Duodenal mucosa (tissue), 2 donors: Measurements from ENCODE around the gene MBP.
"Not testable (repeated sequence)": the region's sequence is repeated elsewhere in the genome, so short reads cannot be mapped to it uniquely, and the experiment has no call there.

Experiments used
- H3K27ac ChIP-seq: one replicate; pipeline ENCODE4 v1.7.0; 2013; ENCODE audit warnings: low read depth, low read length
- H3K27me3 ChIP-seq, 2 donors: one replicate each; pipeline ENCODE4 v1.7.0; 2013; ENCODE audit warnings: low read length in 2 of 2, control low read depth in 1 of 2; ENCODE audit not compliant: insufficient read depth in 2 of 2, control insufficient read depth in 1 of 2
- H3K36me3 ChIP-seq, 2 donors: one replicate each; pipeline ENCODE4 v1.7.0; 2013; ENCODE audit warnings: low read length in 2 of 2, control low read depth in 1 of 2; ENCODE audit not compliant: insufficient read depth in 2 of 2, control insufficient read depth in 1 of 2
- H3K4me1 ChIP-seq, 2 donors: one replicate each; pipeline ENCODE4 v1.7.0; 2013; ENCODE audit warnings: low read length in 2 of 2, control low read depth in 1 of 2; ENCODE audit not compliant: insufficient read depth in 2 of 2, control insufficient read depth in 1 of 2
- H3K4me3 ChIP-seq, 2 donors: one replicate each; pipeline ENCODE4 v1.7.0; 2013; ENCODE audit warnings: low read length in 2 of 2, low read depth in 1 of 2
- H3K9ac ChIP-seq, 2 donors: one replicate each; pipeline ENCODE4 v1.7.0; 2013; ENCODE audit warnings: low read length in 2 of 2, low read depth in 1 of 2
- H3K9me3 ChIP-seq, 2 donors: one replicate each; pipeline ENCODE4 v1.7.0; 2013; ENCODE audit warnings: low read length in 2 of 2, control low read depth in 1 of 2; ENCODE audit not compliant: control insufficient read depth in 1 of 2

MBP gene

GRCh38 chr18:76955524-76956170 lies 176.9 kb downstream of the MBP start:
- Histone ChIP-seq H3K9me3 (no peaks in the 10 kb centered on the region), H3K36me3 (peaks cover 0 to 53% of the 10 kb centered on the region in 2 donors), H3K4me3 (no peak overlapping the region), H3K9ac (peak overlapping the region in 1 of 2 donors; percentile 10), H3K27me3 (no peaks in the 10 kb centered on the region), H3K4me1 (peaks cover 16 to 19% of the 10 kb centered on the region in 2 donors), H3K27ac (no peak overlapping the region)

DNA sequence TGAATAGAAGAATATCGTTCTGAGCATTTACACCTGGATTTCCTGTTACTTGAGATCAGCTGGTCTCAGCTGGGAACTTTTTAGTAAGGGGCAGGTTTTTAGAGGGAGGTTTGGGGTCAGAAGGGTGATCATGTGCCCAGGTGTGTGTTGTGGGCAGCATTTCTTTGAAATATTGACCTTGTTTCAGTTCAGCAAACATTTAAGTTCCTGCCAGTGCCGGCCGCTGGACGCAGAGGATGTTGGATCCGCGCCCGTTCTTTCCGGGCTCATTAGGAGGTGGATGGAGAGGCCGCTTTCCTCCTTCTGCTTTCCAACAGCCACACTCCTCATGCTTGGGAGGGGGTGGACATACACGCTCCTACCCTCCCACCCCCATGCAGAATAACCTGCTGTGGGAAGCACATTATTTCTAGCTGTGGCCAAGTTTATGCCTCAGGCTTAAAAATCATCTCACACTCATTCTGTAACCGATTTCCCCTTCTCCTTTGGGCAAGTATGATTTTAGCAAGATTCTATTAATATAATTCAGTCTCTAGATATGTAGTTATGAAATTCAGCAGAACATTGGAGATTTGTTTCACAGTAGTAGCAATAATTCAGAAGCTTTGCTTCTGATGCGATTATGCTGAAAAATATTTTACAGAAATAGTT lies 178.9 kb downstream of the MBP start:
- no peak overlapping the region for H3K27ac ChIP-seq
- H3K36me3 ChIP-seq, result peaks cover 2 to 51% of the 10 kb centered on the region in 2 donors
- H3K4me3 ChIP-seq, result no peak overlapping the region
- no peaks in the 10 kb centered on the region for H3K27me3 ChIP-seq
- no peak overlapping the region for H3K9ac ChIP-seq
- peaks cover 11 to 17% of the 10 kb centered on the region in 2 donors for H3K4me1 ChIP-seq
- no peaks in the 10 kb centered on the region for H3K9me3 ChIP-seq

- Histone ChIP-seq H3K4me1 (peaks cover 10 to 15% of the 10 kb centered on the region in 2 donors), H3K9me3 (no peaks in the 10 kb centered on the region), H3K4me3 (no peak overlapping the region), H3K27ac (no peak overlapping the region), H3K9ac (no peak overlapping the region), H3K36me3 (peaks cover 7 to 50% of the 10 kb centered on the region in 2 donors), H3K27me3 (no peaks in the 10 kb centered on the region)
Observed at GRCh38 chr18:76953156-76953555, 179.4 kb downstream of the MBP start.

DNA sequence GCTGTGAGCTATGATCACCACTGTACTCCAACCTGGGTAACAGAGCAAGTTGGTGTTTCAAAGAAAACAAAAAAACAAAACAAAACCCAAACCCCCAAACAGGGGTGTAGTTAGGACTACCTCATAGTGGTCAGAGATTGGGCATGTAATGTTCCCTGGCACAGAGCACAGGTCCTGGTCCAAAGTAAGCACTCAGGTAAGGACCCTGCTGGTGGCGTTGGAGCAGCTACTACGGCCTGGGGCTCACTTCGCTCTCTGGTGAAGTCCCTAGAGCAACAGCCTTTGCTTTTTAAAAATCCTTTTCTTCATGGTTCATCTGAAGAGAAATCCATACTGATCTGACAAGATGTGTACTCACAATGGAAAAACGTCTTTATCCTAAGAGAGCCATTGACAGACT lies 179.8 kb downstream of the MBP start:
- H3K9me3 ChIP-seq, result no peaks in the 10 kb centered on the region
- peaks cover 10 to 15% of the 10 kb centered on the region in 2 donors for H3K4me1 ChIP-seq
- no peak overlapping the region for H3K27ac ChIP-seq
- H3K27me3 ChIP-seq, result no peaks in the 10 kb centered on the region
- no peak overlapping the region for H3K4me3 ChIP-seq
- H3K9ac ChIP-seq, result no peak overlapping the region
- peaks cover 7 to 46% of the 10 kb centered on the region in 2 donors for H3K36me3 ChIP-seq

DNA sequence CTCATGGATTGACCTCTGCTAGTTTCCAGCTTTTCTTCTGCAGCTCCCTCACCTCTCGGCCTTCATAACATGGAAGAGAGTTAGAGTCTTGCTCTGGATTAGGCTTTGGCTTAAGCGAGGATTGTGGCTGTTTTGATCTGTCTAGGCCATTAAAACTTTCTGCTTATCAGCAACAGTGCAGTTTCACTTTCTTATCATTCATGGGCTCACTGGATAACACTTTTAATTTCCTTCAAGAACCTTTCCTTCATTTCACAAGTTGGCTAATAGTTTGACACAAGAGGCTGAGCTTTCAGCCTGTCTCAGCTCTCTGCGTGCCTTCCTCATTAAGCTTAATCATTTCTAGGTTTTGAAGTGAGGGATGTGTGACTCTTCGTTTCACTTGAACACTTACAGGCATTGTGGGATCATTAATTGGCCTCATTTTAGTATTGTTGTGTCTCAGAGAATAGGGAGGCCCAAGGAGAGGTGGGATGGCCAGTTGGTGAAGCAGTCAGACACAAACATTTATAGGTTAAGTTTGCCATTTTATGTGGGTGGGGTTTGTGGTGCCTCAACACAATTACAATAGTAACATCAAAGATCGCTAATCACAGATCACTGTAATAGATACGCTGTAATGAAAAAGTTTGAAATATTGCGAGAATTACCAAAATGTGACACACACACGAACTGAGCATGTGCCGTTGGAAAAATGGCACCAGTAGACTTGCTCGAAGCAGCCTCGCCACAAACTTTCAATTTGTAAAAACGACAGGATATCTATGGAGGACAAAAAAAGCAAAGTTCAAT lies 180.9 kb downstream of the MBP start:
- no peak overlapping the region for H3K27ac ChIP-seq
- peaks cover 5 to 15% of the 10 kb centered on the region in 2 donors for H3K4me1 ChIP-seq
- no peaks in the 10 kb centered on the region for H3K9me3 ChIP-seq
- H3K27me3 ChIP-seq, result no peaks in the 10 kb centered on the region
- H3K4me3 ChIP-seq, result no peak overlapping the region
- peaks cover 7 to 46% of the 10 kb centered on the region in 2 donors for H3K36me3 ChIP-seq
- H3K9ac ChIP-seq, result no peak overlapping the region

DNA sequence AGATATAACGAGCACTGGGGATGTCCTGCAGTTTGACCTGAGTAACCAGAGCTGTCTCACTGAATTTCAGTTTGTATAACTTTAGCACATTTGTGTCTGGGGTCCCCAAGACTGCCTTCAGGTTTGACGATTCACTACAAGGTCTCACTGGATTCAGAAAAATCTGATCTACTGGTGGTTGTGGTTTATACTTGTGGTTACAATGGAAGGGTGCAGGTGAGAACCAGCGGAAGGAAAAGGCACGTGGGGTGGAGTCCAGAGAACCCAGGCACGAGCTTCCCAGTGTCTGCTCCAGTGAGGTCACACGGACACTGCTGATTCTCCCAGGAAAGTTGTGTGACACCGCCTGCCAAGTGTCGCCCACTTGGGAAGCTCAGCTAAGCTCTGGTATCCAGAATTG lies 184.2 kb downstream of the MBP start:
- Histone ChIP-seq H3K36me3 (peaks cover 7 to 28% of the 10 kb centered on the region in 2 donors), H3K9ac (no peak overlapping the region), H3K9me3 (no peaks in the 10 kb centered on the region), H3K4me3 (no peak overlapping the region), H3K4me1 (peaks cover 5 to 13% of the 10 kb centered on the region in 2 donors), H3K27ac (no peak overlapping the region), H3K27me3 (no peaks in the 10 kb centered on the region)

DNA sequence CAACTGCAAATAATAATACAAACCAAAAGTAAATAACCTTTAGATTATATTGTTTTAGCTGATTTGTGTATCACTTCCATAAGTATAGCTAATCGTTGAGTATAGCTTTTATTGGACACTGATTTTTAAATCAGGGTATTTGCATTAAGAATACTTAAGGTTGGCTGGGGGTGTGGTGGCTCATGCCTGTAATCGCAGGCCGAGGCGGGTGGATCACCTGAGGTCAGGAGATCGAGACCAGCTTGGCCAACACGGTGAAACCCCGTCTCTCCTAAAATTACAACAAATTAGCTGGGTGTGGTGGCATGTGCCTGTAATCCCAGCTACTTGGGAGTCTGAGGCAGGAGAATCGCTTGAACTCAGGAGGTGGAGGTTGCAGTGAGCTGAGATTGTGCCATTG lies 188.2 kb downstream of the MBP start:
- H3K27me3 ChIP-seq, H3K9me3 ChIP-seq, H3K9ac ChIP-seq, H3K27ac ChIP-seq, H3K4me1 ChIP-seq, H3K4me3 ChIP-seq: not testable (repeated sequence)
- H3K36me3 ChIP-seq, result peaks cover 7 to 28% of the 10 kb centered on the region in 2 donors

DNA sequence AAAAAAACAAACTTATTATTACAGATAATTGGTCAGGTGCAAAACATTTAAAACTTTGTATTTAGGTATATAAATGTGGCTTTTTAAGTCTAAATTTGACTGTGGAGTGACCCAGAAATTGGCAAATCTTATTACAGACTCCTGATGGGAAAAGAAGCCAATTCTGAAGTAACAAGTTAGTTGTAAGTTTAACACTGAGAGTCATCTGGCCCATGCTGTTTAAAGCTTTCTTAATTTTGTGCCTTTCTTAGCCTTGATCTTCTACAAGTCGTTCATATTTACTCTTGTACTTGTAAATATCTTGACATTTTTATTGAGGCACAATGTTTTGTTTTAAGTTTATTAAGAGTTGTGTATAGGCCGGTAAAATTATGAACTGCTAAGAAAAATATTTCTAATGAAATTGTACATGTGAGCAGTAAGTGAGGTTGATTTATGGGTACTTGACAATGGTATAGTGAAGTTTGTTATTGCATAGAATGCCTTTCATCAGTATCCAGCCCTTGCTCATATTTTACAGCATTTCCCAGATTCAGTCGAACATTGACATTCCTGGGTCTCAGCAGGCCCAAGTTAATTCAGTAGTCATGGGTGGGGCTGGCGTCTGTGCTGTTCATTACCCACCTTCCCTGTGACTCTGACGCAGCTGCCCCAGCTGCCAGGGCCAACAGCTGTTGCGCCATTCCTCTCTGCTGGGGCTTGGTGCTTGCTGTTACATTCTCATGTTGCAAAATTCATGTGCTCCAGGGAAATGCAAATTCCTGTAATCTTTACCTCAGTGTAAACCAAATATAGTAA lies 188.8 kb downstream of the MBP start:
- Histone ChIP-seq H3K27me3 (no peaks in the 10 kb centered on the region), H3K4me1 (no peaks in the 10 kb centered on the region), H3K9ac (no peak overlapping the region), H3K27ac (no peak overlapping the region), H3K36me3 (peaks cover 8 to 28% of the 10 kb centered on the region in 2 donors), H3K9me3 (no peaks in the 10 kb centered on the region), H3K4me3 (no peak overlapping the region)

DNA sequence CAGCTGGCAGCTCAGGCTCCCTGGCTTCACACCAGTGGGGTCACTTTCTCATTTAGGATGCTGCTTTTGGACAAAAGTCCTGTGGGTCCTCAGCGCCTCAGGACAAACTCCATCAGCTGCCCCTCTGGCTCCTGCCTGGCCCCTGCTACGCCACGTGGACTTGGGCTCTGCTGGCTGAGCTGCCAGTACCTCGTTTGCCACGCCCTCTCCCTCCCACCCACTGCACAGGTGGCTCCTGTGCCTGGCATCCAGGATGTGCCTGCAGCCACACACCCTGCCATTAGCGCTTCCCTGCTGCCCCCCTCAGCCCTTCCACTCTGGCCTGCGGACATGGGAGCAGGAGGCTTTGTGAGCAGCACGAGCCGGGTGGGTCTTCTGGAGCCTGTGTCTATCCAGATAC lies 191.3 kb downstream of the MBP start:
- no peaks in the 10 kb centered on the region for H3K9me3 ChIP-seq
- H3K9ac ChIP-seq, result no peak overlapping the region
- H3K4me1 ChIP-seq, result no peaks in the 10 kb centered on the region
- H3K4me3 ChIP-seq, result no peak overlapping the region
- H3K27me3 ChIP-seq, result no peaks in the 10 kb centered on the region
- H3K27ac ChIP-seq, result no peak overlapping the region
- peaks cover 10 to 42% of the 10 kb centered on the region in 2 donors for H3K36me3 ChIP-seq
